GM12878 (cell line): ENCODE measurements around the gene CHSY3. TPM values are rescaled to one million over a fixed set of nuclear protein-coding genes. Genes with fewer than 3 reads are reported as not detected.

Source experiments
- ATAC-seq: fragments of 200-7000 bp; cut with Tn5 transposase; 3 replicates; pipeline ENCODE4 v1.9.1; 2020; ENCODE audit warnings: mild to moderate bottlenecking, moderate library complexity
- BruUV-seq: library from RNA; stranded (reverse); fragments of 400-500 nt; replicated peaks from 2 replicates; lab custom pipeline; 2021; lab: Mats Ljungman, UMichigan
- CTCF ChIA-PET: fragments of 300-600 bp; sonication (Branson Sonifier 250); formaldehyde crosslinking; extraction: SDS; loops from one replicate; lab custom pipeline; 2021; ENCODE audit warnings: inconsistent platforms; lab: Yijun Ruan, JAX
- POLR2A ChIA-PET: fragments of 350-600 bp; formaldehyde crosslinking; extraction: SDS; loops from one replicate; lab custom pipeline; 2021; ENCODE audit warnings: inconsistent platforms; lab: Charles Lee
- RAD21 ChIA-PET: fragments of 300-600 bp; sonication (Branson Sonifier 250); formaldehyde crosslinking; loops from one replicate; lab custom pipeline; 2023; ENCODE audit warnings: antibody characterized with exemption; ENCODE audit not compliant: unreplicated experiment; lab: Charles Lee
- SMC1A ChIA-PET: fragments of 300-600 bp; sonication (Branson Sonifier 250); formaldehyde crosslinking; loops from one replicate; lab custom pipeline; 2023; ENCODE audit not compliant: unreplicated experiment, uncharacterized antibody; lab: Charles Lee
- DNase-seq: peaks from one replicate; pipeline ENCODE4 v3.0.0-alpha.2; 2011; ENCODE audit warnings: low read depth, low spot score
- FAIRE-seq: peaks from 3 replicates; lab custom pipeline; 2011; peaks lifted over from hg19 to GRCh38; lab: Jason Lieb, UNC
- H2AFZ ChIP-seq: 2 replicates; pipeline ENCODE4 v1.6.0; 2011; ENCODE audit warnings: low read depth, low read length, control low read depth; ENCODE audit not compliant: control insufficient read depth
- H3K27ac ChIP-seq: 2 replicates; pipeline ENCODE4 v1.5.1; 2011; ENCODE audit warnings: control low read depth; ENCODE audit not compliant: control insufficient read depth, insufficient read depth
- H3K27me3 ChIP-seq, 2 experiments: replicated peaks in 1 of 2; 2 replicates each; pipeline versions ENCODE4 v1.6.0 to v1.6.1; 2011; ENCODE audit warnings: low read length in 1 of 2; ENCODE audit not compliant: control insufficient read depth in 2 of 2, insufficient read depth in 2 of 2
- H3K36me3 ChIP-seq, 2 experiments: 2 replicates each; pipeline ENCODE4 v1.5.1; 2011; ENCODE audit warnings: low read length in 1 of 2; ENCODE audit not compliant: control insufficient read depth in 2 of 2, insufficient read depth in 2 of 2
- H3K4me1 ChIP-seq: 2 replicates; pipeline ENCODE4 v1.6.1; 2011; ENCODE audit warnings: mild to moderate bottlenecking, low read length, moderate library complexity, mixed read lengths; ENCODE audit not compliant: control insufficient read depth, insufficient read depth
- H3K4me2 ChIP-seq: 2 replicates; pipeline ENCODE4 v1.6.0; 2011; ENCODE audit warnings: control low read depth; ENCODE audit not compliant: control insufficient read depth, insufficient read depth
- H3K4me3 ChIP-seq: fragments of 200-600 bp; sonication (generic); 2 replicates; pipeline ENCODE4 v1.5.1; 2016
- H3K79me2 ChIP-seq: 2 replicates; pipeline ENCODE4 v1.6.0; 2011; ENCODE audit warnings: low read length; ENCODE audit not compliant: control insufficient read depth, insufficient read depth
- H3K9ac ChIP-seq: 2 replicates; pipeline ENCODE4 v1.8.0; 2011; ENCODE audit warnings: low read length, control low read depth, mixed read lengths; ENCODE audit not compliant: control insufficient read depth, insufficient read depth
- H3K9me3 ChIP-seq: replicated peaks from 3 replicates; pipeline ENCODE4 v1.5.1; 2011; ENCODE audit warnings: mild to moderate bottlenecking, low read length; ENCODE audit not compliant: control insufficient read depth, insufficient read depth
- H4K20me1 ChIP-seq: 2 replicates; pipeline ENCODE4 v1.6.0; 2011; ENCODE audit not compliant: control insufficient read depth, insufficient read depth
- BACH1 ChIP-seq: fragments of 450-650 bp; IDR thresholded peaks from 2 replicates; pipeline ENCODE4 v1.6.1; 2017; ENCODE audit warnings: mild to moderate bottlenecking, borderline replicate concordance
- CBX3 ChIP-seq: fragments of 200-600 bp; sonication (generic); IDR thresholded peaks from 2 replicates; pipeline ENCODE4 v1.6.1; 2016; ENCODE audit warnings: low read depth, borderline replicate concordance
- EED ChIP-seq: sonication (generic); IDR thresholded peaks from 2 replicates; pipeline ENCODE4 v1.6.1; 2016; ENCODE audit warnings: antibody characterized with exemption, low read depth
- ETV6 ChIP-seq, 2 experiments: fragments of 450-650 bp in 1 of 2; IDR thresholded peaks in 1 of 2; conservative IDR thresholded peaks in 1 of 2; 2 replicates each; pipeline ENCODE4 v1.6.1; 2014; ENCODE audit warnings: antibody characterized with exemption in 1 of 2, borderline replicate concordance in 1 of 2, low read depth in 1 of 2, mild to moderate bottlenecking in 1 of 2, moderate library complexity in 1 of 2
- EZH2 ChIP-seq: IDR thresholded peaks from 2 replicates; pipeline ENCODE4 v1.6.1; 2012; ENCODE audit warnings: low read depth, mild to moderate bottlenecking, control low read depth, inconsistent platforms, low read length, borderline replicate concordance; ENCODE audit not compliant: control insufficient read depth
- FOS ChIP-seq: IDR thresholded peaks from 3 replicates; pipeline ENCODE4 v1.6.1; 2011; ENCODE audit warnings: borderline replicate concordance; ENCODE audit not compliant: insufficient read length; ENCODE audit errors: extremely low read depth
- MXI1 ChIP-seq: fragments of 150-350 bp; IDR thresholded peaks from 2 replicates; pipeline ENCODE4 v1.6.1; 2011; ENCODE audit warnings: low read depth, mild to moderate bottlenecking, inconsistent platforms, low read length, improper control_type of control experiment
- POU2F2 ChIP-seq: IDR thresholded peaks from 3 replicates; pipeline ENCODE4 v1.6.1; 2011; ENCODE audit warnings: low read depth, mild to moderate bottlenecking, low read length, borderline replicate concordance
- SMAD5 ChIP-seq: IDR thresholded peaks from 2 replicates; pipeline ENCODE4 v1.6.1; 2016; ENCODE audit warnings: antibody characterized with exemption, low read depth
- SMARCA5 ChIP-seq: fragments of 450-650 bp; IDR thresholded peaks from 2 replicates; pipeline ENCODE4 v1.6.1; 2017; ENCODE audit warnings: mild to moderate bottlenecking
- SMC3 ChIP-seq: IDR thresholded peaks from 2 replicates; pipeline ENCODE4 v1.6.1; 2011; ENCODE audit warnings: low read length, improper control_type of control experiment, borderline replicate concordance
- SPI1 ChIP-seq: IDR thresholded peaks from 2 replicates; pipeline ENCODE4 v1.6.1; 2011; ENCODE audit warnings: low read depth, mild to moderate bottlenecking, low read length, moderate library complexity, borderline replicate concordance; ENCODE audit not compliant: insufficient read depth
- SREBF1 ChIP-seq: IDR thresholded peaks from 2 replicates; pipeline ENCODE4 v1.6.1; 2012; ENCODE audit warnings: mild to moderate bottlenecking, low read length
- TCF3 ChIP-seq: IDR thresholded peaks from 2 replicates; pipeline ENCODE4 v1.6.1; 2012; ENCODE audit warnings: low read depth, mild to moderate bottlenecking, low read length, borderline replicate concordance; ENCODE audit not compliant: insufficient read depth
- YBX1 ChIP-seq: fragments of 450-650 bp; IDR thresholded peaks from 2 replicates; pipeline ENCODE4 v1.6.1; 2016; ENCODE audit warnings: antibody characterized with exemption
- ZNF384 ChIP-seq: IDR thresholded peaks from 2 replicates; pipeline ENCODE4 v1.6.1; 2012; ENCODE audit warnings: low read depth, mild to moderate bottlenecking, low read length, improper control_type of control experiment, borderline replicate concordance
- ZNF622 ChIP-seq: fragments of 450-650 bp; IDR thresholded peaks from 2 replicates; pipeline ENCODE4 v1.6.1; 2017; ENCODE audit warnings: mild to moderate bottlenecking, inconsistent platforms
- WGBS: methylation state at CpG from one replicate; pipeline ENCODE4 v1.1.6; 2016; ENCODE audit warnings: low lambda C conversion rate; ENCODE audit not compliant: insufficient replicate concordance, insufficient coverage; ENCODE audit errors: missing lambda C conversion rate; 5-methylcytosine and 5-hydroxymethylcytosine counted together
- in situ Hi-C: fragments of 300-500 bp; cut with MboI; formaldehyde crosslinking; loops from 9 replicates; pipeline ENCODE4 v1.14.3; 2018; ENCODE audit warnings: mixed read lengths
- intact Hi-C: fragments of 100-400 bp; cut with micrococcal nuclease; formaldehyde crosslinking; loops from one replicate; pipeline ENCODE4 v1.14.2; 2022; ENCODE audit not compliant: unreplicated experiment
- polyA plus RNA-seq, 11 experiments: library from polyadenylated mRNA; depleted of rRNA in 4 of 11; unstranded in 6 of 11; stranded (reverse) in 5 of 11; fragments of >200 nt; fragmentation: Nextera tagmentation in 4 of 11; fragmentation: Illumina TruSeq in 1 of 11; extraction: Ambion mirVana in 4 of 11; extraction: Trizol in 1 of 11; gene quantifications; 1 replicate in 1 of 11; 2 replicates in 10 of 11; pipeline versions ENCODE4 v1.2.1 to v1.2.3, GENCODE V29; 2011 to 2016; ENCODE audit warnings: inconsistent platforms in 2 of 11, missing spikeins in 2 of 11, low read depth in 1 of 11
- total RNA-seq, 4 experiments: library from RNA; depleted of rRNA in 3 of 4; stranded (reverse); fragments of >200 nt in 3 of 4; fragmentation: Illumina TruSeq in 1 of 4; extraction: Trizol in 1 of 4; gene quantifications; 2 replicates each; pipeline versions ENCODE4 v1.2.1 to v1.2.3, GENCODE V29; 2013 to 2021
- TF ChIP-seq, protein P1 (sequence below): fragments of 450-650 bp; IDR thresholded peaks from 2 replicates; pipeline ENCODE4 v1.6.1; 2014; ENCODE audit warnings: mild to moderate bottlenecking
- TF ChIP-seq, protein P2 (sequence below): fragments of 450-650 bp; IDR thresholded peaks from 2 replicates; pipeline ENCODE4 v1.6.1; 2016; ENCODE audit warnings: mild to moderate bottlenecking
- TF ChIP-seq, protein P3 (sequence below): fragments of 450-650 bp; IDR thresholded peaks from 2 replicates; pipeline ENCODE4 v1.6.1; 2017; ENCODE audit warnings: antibody characterized with exemption, mild to moderate bottlenecking, moderate library complexity

The CHSY3 gene
- total and polyA plus RNA-seq, 10 of the 15 experiments (the other 5 are each of a cell fraction or from before 2014, with no cell fraction given), result not detected

DNA sequence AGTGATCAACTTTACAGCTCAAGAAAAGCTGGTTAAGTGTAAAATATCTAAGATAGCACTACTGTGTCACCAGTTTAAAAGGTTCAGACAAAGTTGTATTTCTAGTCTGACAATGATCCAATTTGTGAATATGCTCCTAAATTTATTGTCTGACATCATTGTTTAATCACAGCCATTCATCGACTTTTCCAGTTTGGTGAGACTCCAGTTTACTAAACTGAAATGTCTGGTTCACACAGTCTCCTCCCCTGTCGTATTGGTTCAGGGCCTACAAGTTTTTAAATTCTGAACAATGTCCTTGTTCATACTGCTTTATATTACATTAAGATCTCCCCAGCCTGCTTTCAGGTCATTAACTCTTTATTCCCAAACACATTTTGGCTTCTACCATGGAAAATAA lies 161.4 kb downstream of the CHSY3 start:
- CTCF ChIA-PET, result no interaction called here
- no peak overlapping the region for H3K4me3 ChIP-seq
- no peaks in the 10 kb centered on the region for H4K20me1 ChIP-seq
- H3K9ac ChIP-seq, result no peak overlapping the region
- DNase-seq (no peak), ATAC-seq (no peak), FAIRE-seq (no peak)
- WGBS, result 8% methylated on average over 2 of the region's 2 CpGs
- no peak overlapping the region for H3K4me2 ChIP-seq
- SMC1A ChIA-PET, result interaction anchor here (0.5 kb wide), 1 partner anchor 1041 kb away, joined by 3 read pairs; no protein-coding TSS in a partner anchor
- H3K4me1 ChIP-seq, result no peaks in the 10 kb centered on the region
- H3K27ac ChIP-seq, result no peak overlapping the region
- BruUV-seq, result no TSS peak
- no peaks in the 10 kb centered on the region for H3K27me3 ChIP-seq
- no peaks in the 10 kb centered on the region for H3K79me2 ChIP-seq
- no peaks in the 10 kb centered on the region for H3K9me3 ChIP-seq
- intact Hi-C loops (no loop called here), in situ Hi-C loops (no loop called here)
- H3K36me3 ChIP-seq, result no peaks in the 10 kb centered on the region
- TF ChIP-seq EED (no peak), FOS (no peak), ETV6 (conservative IDR thresholded peaks at IDR 0.05 in 1 of 2, IDR thresholded peaks at IDR 0.05 in 1 of 2; ENCODE audit: borderline replicate concordance in 1 of 2, low read depth in 1 of 2) (no peak), SMAD5 (no peak), ZNF622 (no peak), TCF3 (no peak), SMARCA5 (no peak), SREBF1 (no peak), SMC3 (no peak), CBX3 (no peak), YBX1 (no peak), POU2F2 (no peak), SPI1 (no peak), MXI1 (no peak), BACH1 (no peak), EZH2 (no peak), ZNF384 (no peak)
- TF ChIP-seq, protein P1, sequence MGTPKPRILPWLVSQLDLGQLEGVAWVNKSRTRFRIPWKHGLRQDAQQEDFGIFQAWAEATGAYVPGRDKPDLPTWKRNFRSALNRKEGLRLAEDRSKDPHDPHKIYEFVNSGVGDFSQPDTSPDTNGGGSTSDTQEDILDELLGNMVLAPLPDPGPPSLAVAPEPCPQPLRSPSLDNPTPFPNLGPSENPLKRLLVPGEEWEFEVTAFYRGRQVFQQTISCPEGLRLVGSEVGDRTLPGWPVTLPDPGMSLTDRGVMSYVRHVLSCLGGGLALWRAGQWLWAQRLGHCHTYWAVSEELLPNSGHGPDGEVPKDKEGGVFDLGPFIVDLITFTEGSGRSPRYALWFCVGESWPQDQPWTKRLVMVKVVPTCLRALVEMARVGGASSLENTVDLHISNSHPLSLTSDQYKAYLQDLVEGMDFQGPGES, result no peak
- TF ChIP-seq, protein P2, sequence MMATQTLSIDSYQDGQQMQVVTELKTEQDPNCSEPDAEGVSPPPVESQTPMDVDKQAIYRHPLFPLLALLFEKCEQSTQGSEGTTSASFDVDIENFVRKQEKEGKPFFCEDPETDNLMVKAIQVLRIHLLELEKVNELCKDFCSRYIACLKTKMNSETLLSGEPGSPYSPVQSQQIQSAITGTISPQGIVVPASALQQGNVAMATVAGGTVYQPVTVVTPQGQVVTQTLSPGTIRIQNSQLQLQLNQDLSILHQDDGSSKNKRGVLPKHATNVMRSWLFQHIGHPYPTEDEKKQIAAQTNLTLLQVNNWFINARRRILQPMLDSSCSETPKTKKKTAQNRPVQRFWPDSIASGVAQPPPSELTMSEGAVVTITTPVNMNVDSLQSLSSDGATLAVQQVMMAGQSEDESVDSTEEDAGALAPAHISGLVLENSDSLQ, result no peak
- TF ChIP-seq, protein P3, sequence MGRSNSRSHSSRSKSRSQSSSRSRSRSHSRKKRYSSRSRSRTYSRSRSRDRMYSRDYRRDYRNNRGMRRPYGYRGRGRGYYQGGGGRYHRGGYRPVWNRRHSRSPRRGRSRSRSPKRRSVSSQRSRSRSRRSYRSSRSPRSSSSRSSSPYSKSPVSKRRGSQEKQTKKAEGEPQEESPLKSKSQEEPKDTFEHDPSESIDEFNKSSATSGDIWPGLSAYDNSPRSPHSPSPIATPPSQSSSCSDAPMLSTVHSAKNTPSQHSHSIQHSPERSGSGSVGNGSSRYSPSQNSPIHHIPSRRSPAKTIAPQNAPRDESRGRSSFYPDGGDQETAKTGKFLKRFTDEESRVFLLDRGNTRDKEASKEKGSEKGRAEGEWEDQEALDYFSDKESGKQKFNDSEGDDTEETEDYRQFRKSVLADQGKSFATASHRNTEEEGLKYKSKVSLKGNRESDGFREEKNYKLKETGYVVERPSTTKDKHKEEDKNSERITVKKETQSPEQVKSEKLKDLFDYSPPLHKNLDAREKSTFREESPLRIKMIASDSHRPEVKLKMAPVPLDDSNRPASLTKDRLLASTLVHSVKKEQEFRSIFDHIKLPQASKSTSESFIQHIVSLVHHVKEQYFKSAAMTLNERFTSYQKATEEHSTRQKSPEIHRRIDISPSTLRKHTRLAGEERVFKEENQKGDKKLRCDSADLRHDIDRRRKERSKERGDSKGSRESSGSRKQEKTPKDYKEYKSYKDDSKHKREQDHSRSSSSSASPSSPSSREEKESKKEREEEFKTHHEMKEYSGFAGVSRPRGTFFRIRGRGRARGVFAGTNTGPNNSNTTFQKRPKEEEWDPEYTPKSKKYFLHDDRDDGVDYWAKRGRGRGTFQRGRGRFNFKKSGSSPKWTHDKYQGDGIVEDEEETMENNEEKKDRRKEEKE, result no peak
- POLR2A ChIA-PET, result no interaction called here
- no peak overlapping the region for H2AFZ ChIP-seq
- RAD21 ChIA-PET, result no interaction called here
